ENCODE data around the gene STX10.
A peak's percentile ranks its signal among the peaks of the same experiment; 100 is the strongest.

DNA sequence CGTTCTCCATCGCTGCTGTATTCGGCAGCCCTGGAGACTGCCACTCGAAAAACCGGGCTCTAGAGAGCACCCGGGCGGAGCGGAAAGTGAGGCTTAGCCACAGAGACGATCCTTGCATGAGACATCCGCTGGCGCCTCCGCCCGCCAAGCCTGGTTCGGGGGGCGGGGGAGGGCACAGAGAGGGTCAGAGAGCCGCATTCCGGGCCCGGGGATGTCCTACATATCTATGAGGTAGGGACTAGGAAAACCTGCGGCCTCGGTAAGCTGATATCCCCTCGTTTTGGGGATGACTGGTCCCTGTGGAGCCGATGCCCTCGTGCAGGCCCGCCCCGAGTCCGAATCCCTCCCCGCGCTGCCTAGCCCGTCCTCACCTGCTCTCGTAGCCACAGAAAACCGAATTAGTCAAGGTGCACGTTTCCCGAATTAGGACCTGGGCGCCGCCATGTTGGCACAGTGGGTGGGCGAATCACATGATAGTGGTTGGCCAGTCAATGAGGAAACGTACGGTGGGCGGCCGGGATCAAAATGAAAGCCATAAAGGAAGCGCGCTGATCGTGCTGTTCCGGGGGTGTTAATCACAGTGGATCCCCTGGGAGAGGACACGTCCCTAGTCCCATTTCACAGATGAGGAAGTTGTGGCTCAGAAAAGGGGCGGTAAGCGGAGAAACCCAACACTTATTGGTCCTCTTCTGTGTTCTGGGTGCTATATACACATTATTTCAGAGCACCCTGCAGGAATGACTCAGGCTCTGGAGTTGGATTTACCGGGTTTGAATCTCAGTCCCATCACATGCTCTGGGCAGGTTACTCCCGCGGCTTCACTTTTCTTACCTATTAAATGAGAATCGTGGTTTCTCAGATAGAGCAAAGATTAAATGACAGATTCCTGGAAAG lies 33.6 kb downstream of the STX10 start, which contains the start of gene TRMT1:
- TF ChIP-seq, protein P1, sequence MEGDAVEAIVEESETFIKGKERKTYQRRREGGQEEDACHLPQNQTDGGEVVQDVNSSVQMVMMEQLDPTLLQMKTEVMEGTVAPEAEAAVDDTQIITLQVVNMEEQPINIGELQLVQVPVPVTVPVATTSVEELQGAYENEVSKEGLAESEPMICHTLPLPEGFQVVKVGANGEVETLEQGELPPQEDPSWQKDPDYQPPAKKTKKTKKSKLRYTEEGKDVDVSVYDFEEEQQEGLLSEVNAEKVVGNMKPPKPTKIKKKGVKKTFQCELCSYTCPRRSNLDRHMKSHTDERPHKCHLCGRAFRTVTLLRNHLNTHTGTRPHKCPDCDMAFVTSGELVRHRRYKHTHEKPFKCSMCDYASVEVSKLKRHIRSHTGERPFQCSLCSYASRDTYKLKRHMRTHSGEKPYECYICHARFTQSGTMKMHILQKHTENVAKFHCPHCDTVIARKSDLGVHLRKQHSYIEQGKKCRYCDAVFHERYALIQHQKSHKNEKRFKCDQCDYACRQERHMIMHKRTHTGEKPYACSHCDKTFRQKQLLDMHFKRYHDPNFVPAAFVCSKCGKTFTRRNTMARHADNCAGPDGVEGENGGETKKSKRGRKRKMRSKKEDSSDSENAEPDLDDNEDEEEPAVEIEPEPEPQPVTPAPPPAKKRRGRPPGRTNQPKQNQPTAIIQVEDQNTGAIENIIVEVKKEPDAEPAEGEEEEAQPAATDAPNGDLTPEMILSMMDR (IDR thresholded peaks at IDR 0.05): peak in 1 of 3 donors; percentile 21
- TF ChIP-seq POLR2A (IDR thresholded peaks at IDR 0.05): peak; percentile 31
- no peak for TF ChIP-seq EP300 (IDR thresholded peaks at IDR 0.05)
